ENCODE measurements around the gene PLG. TPM values are rescaled to one million over a fixed set of nuclear protein-coding genes. Genes with fewer than 3 reads are reported as not detected.
"Not testable (repeated sequence)": the region's sequence is repeated elsewhere in the genome, so short reads cannot be mapped to it uniquely, and the experiment has no call there.

The PLG gene
- under 1 TPM in 1 of 2 experiments, not detected in 1; 0.80 TPM for total RNA-seq

DNA sequence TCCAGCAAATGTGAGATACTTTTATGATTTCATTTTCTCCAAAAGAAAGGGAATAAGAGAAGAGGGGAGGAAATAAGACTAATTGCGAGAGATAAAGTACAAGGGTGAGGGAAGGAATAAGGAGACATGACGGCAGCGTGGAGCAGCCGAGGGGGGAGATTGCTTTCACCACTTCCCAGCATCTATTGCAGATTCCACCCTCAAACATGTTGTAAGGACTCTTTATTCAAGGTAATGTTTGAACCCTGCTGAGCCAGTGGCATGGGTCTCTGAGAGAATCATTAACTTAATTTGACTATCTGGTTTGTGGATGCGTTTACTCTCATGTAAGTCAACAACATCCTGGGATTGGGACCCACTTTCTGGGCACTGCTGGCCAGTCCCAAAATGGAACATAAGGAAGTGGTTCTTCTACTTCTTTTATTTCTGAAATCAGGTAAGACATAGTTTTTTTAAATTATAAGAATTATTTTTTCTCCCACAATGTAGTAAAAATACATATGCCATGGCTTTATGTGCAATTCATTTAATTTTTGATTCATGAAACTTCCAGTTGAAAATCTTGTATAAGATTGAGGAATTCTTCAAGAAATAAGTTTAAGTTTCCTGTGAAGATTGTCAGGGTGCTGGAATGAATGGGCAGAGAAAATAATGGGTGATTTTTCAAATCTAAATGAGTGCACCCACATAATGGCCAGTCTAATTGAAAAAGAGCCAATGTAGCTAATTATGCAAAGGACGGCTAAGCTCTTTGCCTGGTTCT is at the start of gene PLG:
PLG (plus strand) TSS at position 327 of the 763 bp plus-strand sequence; CDS start at position 388, 61 bp downstream.
- DNase-seq; H3K36me3 Mint-ChIP-seq; H3K9me3 Mint-ChIP-seq (ENCODE audit: low read depth); ATAC-seq; H3K4me3 Mint-ChIP-seq; H3K4me1 Mint-ChIP-seq; H3K27ac Mint-ChIP-seq; H3K27me3 Mint-ChIP-seq; CTCF ChIA-PET: not testable (repeated sequence)

DNA sequence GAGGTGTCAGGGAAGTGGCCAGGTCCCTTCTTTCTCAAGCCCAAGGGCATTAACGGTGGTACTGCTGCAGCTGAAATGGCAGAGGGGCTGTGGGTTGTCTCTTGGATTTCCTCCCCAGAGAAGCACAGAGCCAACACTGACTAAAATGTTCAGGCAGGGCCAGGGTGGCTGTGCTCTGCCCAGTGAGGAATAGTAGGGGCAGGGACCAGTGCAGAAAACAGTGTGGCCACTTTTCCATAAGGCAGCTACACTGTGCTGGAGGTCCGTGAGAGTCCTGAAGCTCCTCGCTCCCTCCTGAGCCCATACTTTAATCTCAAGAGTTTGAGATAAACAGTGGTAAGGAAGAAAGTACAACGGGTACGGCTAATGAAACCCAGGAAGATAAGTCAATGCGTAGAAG is 42.5 kb upstream of the PLG start:
- CTCF ChIA-PET = no interaction called here
- Mint-ChIP-seq H3K4me1 (no peaks in the 10 kb centered on the region), H3K27me3 (peaks cover 12% of the 10 kb centered on the region), H3K9me3 (ENCODE audit: low read depth) (no peaks in the 10 kb centered on the region), H3K36me3 (no peaks in the 10 kb centered on the region), H3K4me3 (no peak overlapping the region), H3K27ac (no peak overlapping the region)
- DNase-seq (no peak), ATAC-seq (no peak)

DNA sequence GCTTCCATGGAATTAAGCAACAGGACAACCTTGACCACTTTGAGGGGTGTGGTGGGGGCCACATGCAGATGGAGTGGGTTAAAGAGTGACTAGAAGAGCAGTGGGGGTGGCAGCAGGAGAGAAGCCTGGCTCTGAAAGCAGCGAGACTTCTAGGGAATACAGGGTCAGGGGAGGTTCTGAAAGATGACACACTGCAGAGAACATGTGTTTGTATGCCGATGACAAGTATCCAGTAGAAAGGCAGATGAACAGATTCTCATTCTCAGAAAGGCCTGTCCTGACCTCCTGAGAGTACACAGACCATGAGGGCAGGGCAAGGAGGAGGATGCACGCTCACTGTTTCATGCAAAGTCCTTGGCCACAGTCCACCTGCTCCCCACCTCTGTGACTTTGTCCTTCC is 40.8 kb upstream of the PLG start:
- peaks cover 12% of the 10 kb centered on the region for H3K27me3 Mint-ChIP-seq
- no peak overlapping the region for H3K27ac Mint-ChIP-seq
- H3K4me1 Mint-ChIP-seq = no peaks in the 10 kb centered on the region
- H3K4me3 Mint-ChIP-seq = no peak overlapping the region
- DNase-seq (no peak), ATAC-seq (no peak)
- CTCF ChIA-PET = no interaction called here
- H3K36me3 Mint-ChIP-seq = no peaks in the 10 kb centered on the region
- no peaks in the 10 kb centered on the region for H3K9me3 Mint-ChIP-seq (ENCODE audit: low read depth)

DNA sequence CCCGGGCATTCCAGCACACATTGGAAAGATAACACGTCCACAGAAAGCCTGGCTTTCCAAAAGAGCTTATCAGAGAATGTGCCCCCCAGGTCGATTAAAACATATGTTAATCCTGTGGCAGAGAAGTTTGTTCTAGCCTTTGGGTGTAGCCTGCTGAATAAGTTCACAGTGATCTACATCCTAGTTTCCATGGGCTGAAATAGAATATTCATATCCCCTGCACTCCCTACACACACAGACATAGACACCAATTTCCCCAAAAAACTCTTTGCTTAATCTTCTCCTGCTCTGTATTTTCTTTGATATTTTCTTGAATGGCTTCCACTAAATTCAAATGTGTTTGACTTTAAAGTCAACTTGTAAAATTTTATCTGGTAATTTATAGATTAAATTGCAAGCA is 39.6 kb upstream of the PLG start:
- H3K4me1 Mint-ChIP-seq = no peaks in the 10 kb centered on the region
- no peak for DNase-seq
- CTCF ChIA-PET = no interaction called here
- no peak overlapping the region for H3K4me3 Mint-ChIP-seq
- H3K36me3 Mint-ChIP-seq = no peaks in the 10 kb centered on the region
- ATAC-seq = no peak
- peaks cover 12% of the 10 kb centered on the region for H3K27me3 Mint-ChIP-seq
- H3K27ac Mint-ChIP-seq = no peak overlapping the region
- H3K9me3 Mint-ChIP-seq (ENCODE audit: low read depth) = no peaks in the 10 kb centered on the region

DNA sequence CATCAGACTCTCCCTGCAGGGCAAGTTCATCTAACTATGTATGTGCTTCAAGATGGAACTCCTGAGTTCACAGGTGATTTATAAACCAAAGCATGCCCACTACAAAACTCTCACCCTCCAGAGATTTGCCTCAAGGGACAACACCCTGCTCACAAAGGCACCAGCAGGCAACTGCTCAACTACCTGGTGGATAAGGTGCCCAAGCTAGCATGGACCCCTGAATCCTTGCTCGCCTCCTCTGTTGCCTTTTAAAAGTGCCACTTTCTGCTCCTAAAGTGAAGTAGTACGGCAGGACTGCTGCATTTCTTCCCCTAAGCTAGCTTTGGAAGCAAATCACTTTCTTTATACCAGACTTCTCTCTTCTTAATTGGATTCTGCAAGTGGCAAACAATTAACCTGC is 39.2 kb upstream of the PLG start:
- no peaks in the 10 kb centered on the region for H3K9me3 Mint-ChIP-seq (ENCODE audit: low read depth)
- CTCF ChIA-PET = no interaction called here
- DNase-seq = no peak
- no peaks in the 10 kb centered on the region for H3K4me1 Mint-ChIP-seq
- peaks cover 12% of the 10 kb centered on the region for H3K27me3 Mint-ChIP-seq
- H3K36me3 Mint-ChIP-seq = no peaks in the 10 kb centered on the region
- no peak overlapping the region for H3K4me3 Mint-ChIP-seq
- no peak for ATAC-seq
- H3K27ac Mint-ChIP-seq = no peak overlapping the region

DNA sequence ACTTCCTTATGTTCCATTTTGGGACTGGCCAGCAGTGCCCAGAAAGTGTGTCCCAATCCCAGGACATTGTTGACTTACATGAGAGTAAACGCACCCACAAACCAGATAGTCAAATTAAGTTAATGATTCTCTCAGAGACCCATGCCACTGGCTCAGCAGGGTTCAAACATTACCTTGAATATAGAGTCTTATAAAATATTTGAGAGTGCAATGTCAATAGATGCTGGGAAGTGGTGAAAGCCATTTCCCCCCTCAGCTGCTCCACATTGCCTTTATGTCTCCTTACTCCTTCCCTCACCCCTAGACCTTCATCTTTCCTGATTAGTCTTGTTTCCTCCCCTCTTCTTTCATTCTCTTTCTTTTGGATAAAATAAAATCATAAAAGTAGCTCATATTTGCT is 37.8 kb upstream of the PLG start, which contains the start of gene LPA:
LPA (minus strand) TSS at position 78 of the 400 bp plus-strand sequence; CDS start at position 17, 61 bp downstream.
- H3K9me3 Mint-ChIP-seq (ENCODE audit: low read depth); CTCF ChIA-PET; H3K4me3 Mint-ChIP-seq; ATAC-seq; DNase-seq; H3K36me3 Mint-ChIP-seq; H3K27ac Mint-ChIP-seq; H3K4me1 Mint-ChIP-seq: not testable (repeated sequence)
- H3K27me3 Mint-ChIP-seq = peaks cover 12% of the 10 kb centered on the region

DNA sequence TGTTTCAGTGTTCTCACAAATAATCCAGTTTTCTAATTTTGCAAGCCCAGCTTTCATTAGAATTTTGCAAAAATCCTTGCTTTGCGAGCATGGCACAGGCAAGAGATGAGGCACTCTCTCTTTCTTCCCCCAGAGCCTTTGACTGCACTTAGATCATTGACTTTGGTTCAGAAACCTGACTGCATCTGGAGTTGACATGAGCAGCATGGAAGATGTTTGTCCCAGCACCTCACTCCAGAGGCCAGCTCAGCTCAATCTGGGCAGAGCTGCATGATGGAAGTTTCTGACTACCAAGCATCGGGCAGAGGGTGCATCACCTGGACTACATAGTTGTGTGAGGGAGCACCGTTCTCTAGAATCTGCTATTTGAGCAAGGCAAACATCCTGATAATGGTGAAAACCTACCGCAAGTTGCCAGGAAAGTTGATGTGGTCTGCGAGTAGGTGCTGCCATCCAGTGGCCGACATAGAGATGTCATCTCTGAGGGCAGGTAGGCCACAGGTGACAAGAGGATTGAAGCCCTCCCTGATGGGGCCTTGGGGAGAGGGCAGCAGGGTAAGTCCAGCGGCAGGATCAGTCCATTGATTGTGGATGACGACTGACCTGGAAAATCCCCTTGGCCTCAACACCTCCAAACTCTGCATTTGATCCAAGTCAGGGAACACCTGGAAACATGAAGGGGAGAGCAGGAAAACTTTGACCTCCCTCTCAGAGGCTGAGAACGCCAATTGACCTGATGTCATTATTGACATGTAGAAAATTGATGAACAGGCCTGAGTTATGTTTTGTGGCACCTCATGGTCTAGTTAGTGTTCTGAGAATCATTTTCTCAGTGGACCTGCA is 34.2 kb upstream of the PLG start:
- DNase-seq = peak; percentile 52
- peak; percentile 36 for ATAC-seq
- H3K27me3 Mint-ChIP-seq = peaks cover 2% of the 10 kb centered on the region
- H3K9me3 Mint-ChIP-seq (ENCODE audit: low read depth) = no peaks in the 10 kb centered on the region
- no peak overlapping the region for H3K4me3 Mint-ChIP-seq
- CTCF ChIA-PET = interaction anchor here (0.8 to 1.0 kb wide), 3 partner anchors 10 to 530 kb away, joined by 3 read pairs; no protein-coding TSS in a partner anchor
- H3K4me1 Mint-ChIP-seq = no peaks in the 10 kb centered on the region
- H3K27ac Mint-ChIP-seq = no peak overlapping the region
- H3K36me3 Mint-ChIP-seq = no peaks in the 10 kb centered on the region

DNA sequence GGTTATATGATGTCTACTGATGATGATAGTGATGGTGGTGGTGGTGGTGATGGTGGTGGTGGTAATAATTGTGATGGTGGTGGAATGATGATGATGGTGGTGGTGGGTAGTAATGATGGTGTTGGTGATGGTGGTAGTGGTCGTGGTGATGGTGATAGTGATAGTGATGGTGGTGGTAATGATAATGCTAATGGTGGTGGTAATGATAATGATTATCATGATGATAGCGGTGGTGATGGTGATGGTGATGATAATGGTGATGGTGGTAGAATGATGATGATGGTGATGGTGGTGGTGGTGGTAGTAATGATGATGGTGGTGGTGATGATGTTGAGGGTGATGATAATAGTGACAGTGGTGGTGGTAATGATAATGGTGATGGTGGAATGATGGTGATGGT is 33.5 kb upstream of the PLG start:
- DNase-seq (no peak), ATAC-seq (no peak)
- Mint-ChIP-seq H3K27ac (no peak overlapping the region), H3K27me3 (no peaks in the 10 kb centered on the region), H3K9me3 (ENCODE audit: low read depth) (no peaks in the 10 kb centered on the region), H3K4me1 (no peaks in the 10 kb centered on the region), H3K36me3 (no peaks in the 10 kb centered on the region), H3K4me3 (no peak overlapping the region)
- CTCF ChIA-PET = no interaction called here

DNA sequence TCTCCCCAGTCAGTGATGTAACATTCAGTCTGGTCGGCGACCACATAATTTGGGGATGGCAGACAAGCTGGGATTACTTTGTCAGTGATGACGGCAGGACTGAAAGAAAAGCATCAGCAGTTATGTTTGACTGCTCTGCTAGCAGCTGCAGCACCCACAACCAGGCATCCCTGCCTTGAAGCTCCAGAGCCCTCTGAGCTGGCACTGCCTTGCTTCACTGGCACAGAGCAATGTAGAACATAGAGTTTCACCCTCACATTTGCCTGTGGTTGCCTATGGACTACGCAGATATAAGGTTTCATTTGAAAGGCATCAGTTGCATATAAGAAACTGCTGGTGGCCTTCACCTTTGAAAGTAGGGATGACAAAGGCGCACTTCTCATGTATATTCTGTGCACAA is 25.6 kb upstream of the PLG start:
- H3K36me3 Mint-ChIP-seq; CTCF ChIA-PET; H3K27me3 Mint-ChIP-seq; H3K4me3 Mint-ChIP-seq; H3K4me1 Mint-ChIP-seq; DNase-seq; H3K27ac Mint-ChIP-seq; ATAC-seq; H3K9me3 Mint-ChIP-seq (ENCODE audit: low read depth): not testable (repeated sequence)

DNA sequence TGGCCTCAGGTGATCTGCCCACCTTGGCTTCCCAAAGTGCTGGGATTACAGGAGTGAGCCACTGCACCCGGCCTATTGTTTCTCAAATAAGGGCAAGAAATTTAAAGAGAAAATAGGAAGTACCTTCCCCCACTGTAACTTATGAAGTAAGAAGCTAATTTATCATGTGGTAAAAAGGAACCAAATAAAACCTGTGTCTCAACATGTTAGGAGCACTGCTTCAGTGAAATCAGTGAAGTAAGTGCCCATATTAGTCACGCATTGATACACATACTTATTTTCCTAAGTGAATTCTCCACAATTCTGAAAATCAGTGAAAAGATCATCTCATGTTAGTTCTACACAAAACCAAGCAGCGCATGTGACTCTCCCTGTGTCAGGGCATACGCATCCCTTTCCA is 23.8 kb upstream of the PLG start:
- H3K4me3 Mint-ChIP-seq = no peak overlapping the region
- ATAC-seq (no peak), DNase-seq (no peak)
- no peaks in the 10 kb centered on the region for H3K36me3 Mint-ChIP-seq
- CTCF ChIA-PET = interaction anchor here (0.7 kb wide), 1 partner anchor 506 kb away, joined by 3 read pairs; no protein-coding TSS in a partner anchor
- no peaks in the 10 kb centered on the region for H3K4me1 Mint-ChIP-seq
- H3K9me3 Mint-ChIP-seq (ENCODE audit: low read depth) = no peaks in the 10 kb centered on the region
- no peak overlapping the region for H3K27ac Mint-ChIP-seq
- no peaks in the 10 kb centered on the region for H3K27me3 Mint-ChIP-seq

DNA sequence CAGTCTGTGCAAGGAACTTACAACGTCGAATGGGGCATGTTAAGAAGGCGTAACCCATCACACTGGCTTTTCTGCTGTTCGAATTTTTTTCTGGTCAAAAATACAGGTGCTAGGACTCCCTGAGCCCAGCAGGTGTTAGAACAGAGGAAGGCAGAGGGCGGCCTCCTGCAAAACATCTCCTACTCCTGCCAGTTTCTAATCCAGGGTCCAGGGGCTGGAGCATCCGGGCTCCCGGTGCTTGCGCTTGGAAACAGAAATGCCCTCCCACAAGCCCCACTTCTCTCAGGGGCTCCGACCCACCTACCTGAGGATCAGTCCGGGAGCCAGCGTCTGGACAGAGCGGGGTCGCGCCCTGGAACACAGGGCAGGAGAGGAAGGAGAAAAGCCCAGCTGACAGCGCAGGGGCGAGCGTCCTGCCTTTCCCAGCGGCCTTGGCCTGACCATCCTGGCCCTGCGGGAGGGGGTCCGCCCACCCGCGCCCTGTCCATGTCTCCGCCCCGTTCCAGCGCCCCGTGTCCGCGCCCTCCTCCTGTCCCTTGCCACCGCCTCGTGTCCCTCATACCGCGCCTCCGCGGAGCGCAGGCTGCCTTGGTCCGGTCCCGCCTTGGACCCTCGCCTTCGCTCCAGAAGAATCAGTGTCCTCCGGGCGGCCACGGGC is 23.2 kb upstream of the PLG start:
- no peak overlapping the region for H3K27ac Mint-ChIP-seq
- H3K4me1 Mint-ChIP-seq = no peaks in the 10 kb centered on the region
- H3K9me3 Mint-ChIP-seq (ENCODE audit: low read depth) = no peaks in the 10 kb centered on the region
- CTCF ChIA-PET = no interaction called here
- H3K36me3 Mint-ChIP-seq = no peaks in the 10 kb centered on the region
- no peaks in the 10 kb centered on the region for H3K27me3 Mint-ChIP-seq
- H3K4me3 Mint-ChIP-seq = no peak overlapping the region
- ATAC-seq (no peak), DNase-seq (no peak)

DNA sequence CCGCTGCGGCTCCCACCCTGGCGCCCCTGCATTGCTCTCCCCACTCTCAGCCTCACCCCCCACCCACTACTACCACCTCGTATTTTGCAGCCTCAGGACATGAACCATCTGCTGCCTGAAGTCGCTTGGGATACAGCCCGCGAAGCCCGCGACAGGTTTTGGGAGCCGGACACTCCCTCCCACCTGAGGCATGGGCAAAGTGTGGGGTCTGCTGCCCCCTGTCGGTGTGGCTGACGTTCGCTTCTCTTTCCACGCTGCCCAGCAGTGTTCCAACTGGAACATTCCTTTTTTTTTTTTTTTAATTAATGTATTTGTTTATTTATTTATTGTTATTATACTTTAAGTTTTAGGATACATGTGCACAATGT is 22.7 kb upstream of the PLG start:
- H3K4me1 Mint-ChIP-seq = no peaks in the 10 kb centered on the region
- H3K36me3 Mint-ChIP-seq = no peaks in the 10 kb centered on the region
- no peaks in the 10 kb centered on the region for H3K27me3 Mint-ChIP-seq
- no peak for ATAC-seq
- no peaks in the 10 kb centered on the region for H3K9me3 Mint-ChIP-seq (ENCODE audit: low read depth)
- H3K27ac Mint-ChIP-seq = no peak overlapping the region
- CTCF ChIA-PET = no interaction called here
- no peak for DNase-seq
- H3K4me3 Mint-ChIP-seq = no peak overlapping the region

DNA sequence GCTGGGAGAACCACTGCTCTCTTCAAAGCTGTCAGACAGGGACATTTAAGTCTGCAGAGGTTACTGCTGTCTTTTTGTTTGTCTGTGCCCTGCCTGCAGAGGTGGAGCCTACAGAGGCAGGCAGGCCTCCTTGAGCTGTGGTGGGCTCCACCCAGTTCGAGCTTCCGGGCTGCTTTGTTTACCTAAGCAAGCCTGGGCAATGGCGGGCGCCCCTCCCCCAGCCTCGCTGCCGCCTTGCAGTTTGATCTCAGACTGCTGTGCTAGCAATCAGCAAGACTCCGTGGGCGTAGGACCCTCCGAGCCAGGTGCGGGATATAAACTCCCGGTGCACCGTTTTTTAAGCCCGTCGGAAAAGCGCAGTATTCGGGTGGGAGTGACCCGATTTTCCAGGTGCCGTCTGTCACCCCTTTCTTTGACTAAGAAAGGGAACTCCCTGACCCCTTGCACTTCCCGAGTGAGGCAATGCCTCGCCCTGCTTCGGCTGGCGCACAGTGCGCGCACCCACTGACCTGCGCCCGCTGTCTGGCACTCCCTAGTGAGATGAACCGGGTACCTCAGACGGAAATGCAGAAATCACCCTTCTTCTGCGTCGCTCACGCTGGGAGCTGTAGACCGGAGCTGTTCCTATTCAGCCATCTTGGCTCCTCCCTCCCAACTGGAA is 16.8 kb upstream of the PLG start:
- H3K4me3 Mint-ChIP-seq; H3K27me3 Mint-ChIP-seq; H3K9me3 Mint-ChIP-seq (ENCODE audit: low read depth); H3K27ac Mint-ChIP-seq; DNase-seq; CTCF ChIA-PET; H3K4me1 Mint-ChIP-seq; ATAC-seq; H3K36me3 Mint-ChIP-seq: not testable (repeated sequence)

Data from activated CD8-positive, alpha-beta memory T cell treated with anti-CD3 and anti-CD28 coated beads, Interleukin-2, amount 10 ng/mL, durations not matched to agents 7 days and 5 days (primary cell).